Body of pancreas (tissue), 4 donors: ENCODE results near the gene UBE2V1.

Experiments
- CTCF ChIP-seq, 7 experiments: fragments of 450-650 bp in 4 of 7; fragments of 200-600 bp in 3 of 7; sonication (generic) in 3 of 7; IDR thresholded peaks; one replicate each; pipeline ENCODE4 v1.5.1; 2016 to 2019; ENCODE audit warnings: antibody characterized with exemption in 7 of 7
- POLR2A ChIP-seq, 3 donors: fragments of 450-650 bp; IDR thresholded peaks; one replicate each; pipeline ENCODE4 v1.6.1; 2016; ENCODE audit warnings: antibody characterized with exemption in 3 of 3, mild to moderate bottlenecking in 2 of 3

GRCh38 chr20:50107796-50108331 lies 5.1 kb downstream of the UBE2V1 start:
- TF ChIP-seq POLR2A (IDR thresholded peaks at IDR 0.05) (no peak), CTCF (IDR thresholded peaks at IDR 0.05) (no peak)
